Choroid plexus epithelial cell (primary cell): ENCODE results near the gene NFASC.

ENCODE experiments used
- DNase-seq: peaks from one replicate; pipeline ENCODE4 v3.0.0-alpha.2; 2010; ENCODE audit warnings: low read depth
- H3K4me3 ChIP-seq: 2 replicates; pipeline ENCODE4 v1.5.1; 2011; ENCODE audit warnings: low read depth, mild to moderate bottlenecking, control low read depth, low read length, moderate library complexity
- TF ChIP-seq, protein P1 (sequence below): conservative IDR thresholded peaks from 2 replicates; pipeline ENCODE4 v1.5.1; 2011; ENCODE audit warnings: low read depth, mild to moderate bottlenecking, control low read depth, inconsistent platforms, low read length, moderate library complexity

NFASC gene

DNA sequence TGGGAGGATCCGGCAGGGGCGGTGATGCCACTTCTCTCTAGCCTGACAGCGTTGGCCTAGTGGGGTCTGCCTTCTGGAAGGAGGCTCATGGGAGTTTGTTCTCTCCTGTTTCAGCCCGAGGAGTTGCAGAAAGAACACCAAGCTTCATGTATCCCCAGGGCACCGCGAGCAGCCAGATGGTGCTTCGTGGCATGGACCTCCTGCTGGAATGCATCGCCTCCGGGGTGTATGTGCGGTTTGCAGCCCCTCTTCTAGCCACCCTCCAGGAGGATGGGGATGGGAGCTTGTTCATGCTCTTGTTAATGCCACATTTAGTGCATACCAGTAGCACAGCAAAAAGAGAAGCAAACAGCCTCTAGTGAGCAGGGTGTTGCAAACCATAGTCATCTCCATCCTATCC lies 97.5 kb downstream of the NFASC start:
- no peak overlapping the region for H3K4me3 ChIP-seq
- DNase-seq: no peak
- TF ChIP-seq, protein P1, sequence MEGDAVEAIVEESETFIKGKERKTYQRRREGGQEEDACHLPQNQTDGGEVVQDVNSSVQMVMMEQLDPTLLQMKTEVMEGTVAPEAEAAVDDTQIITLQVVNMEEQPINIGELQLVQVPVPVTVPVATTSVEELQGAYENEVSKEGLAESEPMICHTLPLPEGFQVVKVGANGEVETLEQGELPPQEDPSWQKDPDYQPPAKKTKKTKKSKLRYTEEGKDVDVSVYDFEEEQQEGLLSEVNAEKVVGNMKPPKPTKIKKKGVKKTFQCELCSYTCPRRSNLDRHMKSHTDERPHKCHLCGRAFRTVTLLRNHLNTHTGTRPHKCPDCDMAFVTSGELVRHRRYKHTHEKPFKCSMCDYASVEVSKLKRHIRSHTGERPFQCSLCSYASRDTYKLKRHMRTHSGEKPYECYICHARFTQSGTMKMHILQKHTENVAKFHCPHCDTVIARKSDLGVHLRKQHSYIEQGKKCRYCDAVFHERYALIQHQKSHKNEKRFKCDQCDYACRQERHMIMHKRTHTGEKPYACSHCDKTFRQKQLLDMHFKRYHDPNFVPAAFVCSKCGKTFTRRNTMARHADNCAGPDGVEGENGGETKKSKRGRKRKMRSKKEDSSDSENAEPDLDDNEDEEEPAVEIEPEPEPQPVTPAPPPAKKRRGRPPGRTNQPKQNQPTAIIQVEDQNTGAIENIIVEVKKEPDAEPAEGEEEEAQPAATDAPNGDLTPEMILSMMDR: no peak

DNA sequence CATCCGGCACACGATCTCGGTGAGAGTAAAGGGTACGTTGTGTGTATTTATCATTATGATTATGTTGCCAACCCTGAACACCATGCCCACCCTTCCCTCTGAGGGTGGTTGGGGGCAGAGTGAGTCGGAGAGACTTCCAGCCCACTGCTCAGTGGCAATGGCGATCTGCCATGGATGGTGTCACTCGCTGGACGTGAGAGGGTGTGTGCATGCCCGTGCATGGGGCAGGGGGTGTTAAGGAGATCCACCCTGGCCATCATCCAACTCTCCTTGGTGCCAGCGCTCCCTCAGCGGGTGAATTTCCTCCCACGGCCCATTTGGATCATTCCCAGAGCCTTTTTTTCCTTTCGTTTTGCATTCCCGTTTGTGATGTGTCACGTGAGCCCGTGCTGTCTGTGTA lies 98.3 kb downstream of the NFASC start:
- H3K4me3 ChIP-seq: no peak overlapping the region
- TF ChIP-seq, protein P1: no peak
- DNase-seq: no peak

DNA sequence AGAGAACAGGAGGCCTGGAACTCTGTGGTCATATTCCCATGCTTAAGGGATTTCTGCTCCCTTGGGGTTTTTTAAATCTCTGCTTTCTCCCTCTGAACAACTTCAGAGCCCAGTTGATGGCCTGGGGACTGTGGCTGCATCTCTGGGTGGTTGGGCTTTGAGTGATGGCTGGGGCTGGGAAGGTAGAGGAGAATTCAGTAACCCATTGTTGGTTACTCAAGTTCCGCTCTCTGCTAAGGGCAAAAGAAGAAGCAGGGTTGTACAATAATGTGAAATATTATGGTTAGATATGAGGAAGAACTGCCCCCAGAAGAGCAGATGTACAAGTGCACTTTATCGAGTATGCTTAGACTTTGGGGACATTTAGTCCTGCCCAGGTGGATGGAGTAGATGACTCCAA lies 100.3 kb downstream of the NFASC start:
- DNase-seq: no peak
- no peak overlapping the region for H3K4me3 ChIP-seq
- TF ChIP-seq, protein P1: no peak

DNA sequence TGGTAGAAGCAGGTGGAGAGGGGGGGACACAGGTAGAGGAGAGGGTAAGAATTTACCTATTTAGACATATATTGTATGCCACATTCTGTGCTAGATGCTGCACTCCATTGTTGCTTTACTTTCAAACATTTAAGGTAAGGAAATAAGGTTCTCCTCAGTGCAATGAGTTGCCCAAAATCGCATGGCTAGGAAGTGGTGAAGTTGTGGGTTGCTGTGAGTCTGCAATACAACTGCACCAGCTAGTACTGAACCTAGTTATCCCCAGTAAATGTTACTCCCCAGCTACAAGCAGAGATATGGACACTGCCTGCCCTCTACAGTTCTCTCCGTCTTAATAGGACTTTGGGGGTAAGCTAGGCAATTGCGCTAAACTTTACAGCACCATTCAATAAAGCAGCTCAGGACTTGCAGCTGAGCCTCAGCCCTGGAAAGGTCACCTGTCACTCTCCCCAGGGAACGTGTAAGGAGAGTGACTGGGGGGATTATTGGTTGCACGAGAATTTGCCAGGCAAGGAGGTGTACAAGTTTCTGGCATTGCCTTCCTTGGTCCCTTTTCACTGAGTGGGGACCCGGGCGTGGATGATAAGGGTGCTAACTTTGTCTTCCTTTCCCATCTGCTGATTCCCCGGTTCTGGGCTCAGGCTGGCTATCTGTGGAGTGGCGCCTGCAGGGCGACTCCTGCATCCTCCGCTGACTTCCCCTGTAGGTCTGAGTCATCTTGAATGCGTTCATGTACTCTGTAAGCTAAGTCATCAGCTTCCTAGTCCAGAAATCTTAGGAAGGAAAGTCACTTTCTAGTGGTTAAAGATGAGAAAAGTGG lies 101.1 kb downstream of the NFASC start:
- no peak overlapping the region for H3K4me3 ChIP-seq
- peak; percentile 69 for DNase-seq
- TF ChIP-seq, protein P1: no peak

DNA sequence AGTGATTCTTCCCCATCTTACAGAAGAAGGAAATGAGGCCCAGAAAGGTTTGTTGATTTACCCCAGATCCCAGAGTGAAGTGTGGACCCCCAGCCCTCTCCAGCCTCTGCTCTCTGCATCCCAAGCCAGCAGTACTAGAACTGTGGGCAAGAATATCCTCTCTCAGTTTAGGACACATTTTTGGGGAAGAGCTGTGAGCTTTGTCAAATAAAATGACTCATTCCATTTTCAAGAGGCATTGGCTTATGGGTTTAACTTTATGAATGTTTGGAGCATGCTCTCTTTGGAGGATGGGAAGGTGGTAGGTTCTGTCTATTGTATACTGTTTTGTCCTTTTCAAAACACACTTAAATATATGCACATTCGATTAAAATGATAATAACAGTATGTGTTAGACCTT lies 101.8 kb downstream of the NFASC start:
- DNase-seq: no peak
- H3K4me3 ChIP-seq: no peak overlapping the region
- TF ChIP-seq, protein P1: no peak

DNA sequence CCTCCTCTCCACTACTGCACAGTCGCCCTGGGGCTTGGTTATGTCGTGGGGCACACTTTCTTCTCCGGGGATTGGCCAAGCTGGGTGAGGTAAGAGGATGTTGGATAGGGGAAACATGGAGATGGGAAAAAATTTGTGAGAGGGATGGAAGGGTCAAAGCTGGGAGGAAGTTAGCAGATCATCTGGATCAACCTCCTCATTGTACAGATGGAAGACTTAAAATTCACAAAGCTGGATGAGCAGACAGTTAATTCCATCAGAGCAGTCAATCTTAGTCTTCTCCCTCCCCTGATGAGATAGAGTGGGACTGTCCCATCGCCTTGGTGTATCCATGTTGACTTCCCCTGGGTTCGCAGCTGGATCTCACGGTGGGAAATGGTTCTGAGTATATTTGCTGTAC lies 102.8 kb downstream of the NFASC start:
- H3K4me3 ChIP-seq: no peak overlapping the region
- no peak for DNase-seq
- TF ChIP-seq, protein P1: no peak

DNA sequence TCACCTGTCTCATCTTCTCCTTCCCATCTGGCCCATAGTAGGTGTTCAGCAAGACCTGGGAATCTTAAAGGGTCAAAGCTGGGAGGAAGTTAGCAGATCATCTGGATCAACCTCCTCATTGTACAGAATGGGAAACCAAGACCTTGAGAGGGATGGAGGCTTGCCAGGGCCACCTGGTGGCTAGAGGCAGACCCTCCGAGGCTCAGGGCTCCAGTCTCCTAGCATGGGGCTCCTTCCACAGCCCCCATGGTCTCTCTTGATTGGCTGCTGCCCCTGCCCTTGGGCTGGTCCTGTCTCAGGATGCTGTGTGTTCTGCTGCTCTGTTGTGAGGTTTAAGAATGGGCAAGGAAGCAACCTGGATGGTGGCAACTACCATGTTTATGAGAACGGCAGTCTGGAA lies 103.7 kb downstream of the NFASC start:
- no peak for DNase-seq
- H3K4me3 ChIP-seq: no peak overlapping the region
- TF ChIP-seq, protein P1: no peak
